Nephron progenitor cell (in vitro differentiated cells): Measurements from ENCODE around the gene RXFP2.

ENCODE experiments used
- DNase-seq: peaks from one replicate; pipeline ENCODE4 v3.0.0; 2021
- H3K27ac Mint-ChIP-seq: 2 replicates; pipeline ENCODE4 v1.8.0; 2021; ENCODE audit warnings: mild to moderate bottlenecking, moderate library complexity, mixed read lengths
- H3K27me3 Mint-ChIP-seq: 2 replicates; pipeline ENCODE4 v1.8.0; 2021; ENCODE audit warnings: mild to moderate bottlenecking, low read depth, mixed read lengths; ENCODE audit not compliant: poor library complexity
- H3K36me3 Mint-ChIP-seq: 2 replicates; pipeline ENCODE4 v1.8.0; 2021; ENCODE audit warnings: low read depth, mixed read lengths
- H3K4me1 Mint-ChIP-seq: 2 replicates; pipeline ENCODE4 v1.8.0; 2021; ENCODE audit warnings: mixed read lengths
- H3K4me3 Mint-ChIP-seq: 2 replicates; pipeline ENCODE4 v1.8.0; 2021; ENCODE audit warnings: mild to moderate bottlenecking, moderate library complexity, mixed read lengths
- H3K9me3 Mint-ChIP-seq: 2 replicates; pipeline ENCODE4 v1.8.0; 2021; ENCODE audit warnings: mild to moderate bottlenecking, moderate library complexity, mixed read lengths
- TF ChIP-seq, protein P1 (sequence below): fragments of 200-600 bp; sonication (generic); IDR thresholded peaks from 2 replicates; pipeline ENCODE4 v1.5.0; 2021; ENCODE audit warnings: antibody characterized with exemption

Gene RXFP2

DNA sequence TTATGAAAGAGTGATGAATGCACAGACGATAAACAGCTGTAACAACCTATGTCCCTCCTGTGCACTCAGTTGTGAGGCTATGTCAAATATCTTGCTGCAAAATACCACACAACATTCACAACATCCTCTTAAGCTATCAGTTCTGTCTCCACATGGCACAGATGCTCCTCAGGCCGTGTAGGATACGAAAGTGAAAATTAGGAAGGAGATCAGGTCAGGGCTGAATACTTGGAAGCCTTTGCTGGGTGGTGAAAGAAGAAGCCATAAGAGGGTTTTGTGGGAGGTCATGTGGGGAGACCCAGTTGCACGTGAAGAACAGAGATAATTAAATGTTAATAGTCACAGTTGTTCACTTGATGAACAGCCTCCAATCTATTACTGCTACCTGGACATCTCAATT is 58.9 kb downstream of the RXFP2 start:
- Mint-ChIP-seq H3K27ac (no peak overlapping the region), H3K36me3 (no peaks in the 10 kb centered on the region), H3K9me3 (no peaks in the 10 kb centered on the region), H3K4me3 (no peak overlapping the region), H3K4me1 (peaks cover 8% of the 10 kb centered on the region), H3K27me3 (peaks cover 7% of the 10 kb centered on the region)
- TF ChIP-seq, protein P1, sequence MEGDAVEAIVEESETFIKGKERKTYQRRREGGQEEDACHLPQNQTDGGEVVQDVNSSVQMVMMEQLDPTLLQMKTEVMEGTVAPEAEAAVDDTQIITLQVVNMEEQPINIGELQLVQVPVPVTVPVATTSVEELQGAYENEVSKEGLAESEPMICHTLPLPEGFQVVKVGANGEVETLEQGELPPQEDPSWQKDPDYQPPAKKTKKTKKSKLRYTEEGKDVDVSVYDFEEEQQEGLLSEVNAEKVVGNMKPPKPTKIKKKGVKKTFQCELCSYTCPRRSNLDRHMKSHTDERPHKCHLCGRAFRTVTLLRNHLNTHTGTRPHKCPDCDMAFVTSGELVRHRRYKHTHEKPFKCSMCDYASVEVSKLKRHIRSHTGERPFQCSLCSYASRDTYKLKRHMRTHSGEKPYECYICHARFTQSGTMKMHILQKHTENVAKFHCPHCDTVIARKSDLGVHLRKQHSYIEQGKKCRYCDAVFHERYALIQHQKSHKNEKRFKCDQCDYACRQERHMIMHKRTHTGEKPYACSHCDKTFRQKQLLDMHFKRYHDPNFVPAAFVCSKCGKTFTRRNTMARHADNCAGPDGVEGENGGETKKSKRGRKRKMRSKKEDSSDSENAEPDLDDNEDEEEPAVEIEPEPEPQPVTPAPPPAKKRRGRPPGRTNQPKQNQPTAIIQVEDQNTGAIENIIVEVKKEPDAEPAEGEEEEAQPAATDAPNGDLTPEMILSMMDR, result no peak
- no peak for DNase-seq

DNA sequence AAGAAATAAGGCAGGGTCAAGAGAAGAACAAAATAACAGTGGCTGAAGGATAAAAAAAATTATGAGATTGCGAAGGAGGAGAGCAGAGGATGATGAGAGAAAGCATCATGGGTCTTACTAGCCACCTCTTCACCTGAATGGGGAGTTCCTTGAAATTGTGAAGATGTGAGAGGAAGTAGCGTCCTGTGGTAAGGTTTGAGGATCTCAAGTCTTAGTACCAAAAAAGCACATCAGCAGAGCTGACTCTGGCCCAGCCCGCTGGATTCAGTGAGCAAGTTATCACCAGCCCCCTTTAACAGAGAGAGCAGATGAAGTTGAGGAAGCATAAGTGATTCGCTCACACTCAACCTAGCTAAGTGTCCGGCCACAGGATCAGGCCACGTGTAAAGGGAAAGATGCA is 61.8 kb downstream of the RXFP2 start:
- Mint-ChIP-seq H3K9me3 (no peaks in the 10 kb centered on the region), H3K27me3 (peaks cover 10% of the 10 kb centered on the region), H3K36me3 (no peaks in the 10 kb centered on the region), H3K4me3 (no peak overlapping the region), H3K4me1 (no peaks in the 10 kb centered on the region), H3K27ac (no peak overlapping the region)
- TF ChIP-seq, protein P1, result no peak
- DNase-seq, result no peak

DNA sequence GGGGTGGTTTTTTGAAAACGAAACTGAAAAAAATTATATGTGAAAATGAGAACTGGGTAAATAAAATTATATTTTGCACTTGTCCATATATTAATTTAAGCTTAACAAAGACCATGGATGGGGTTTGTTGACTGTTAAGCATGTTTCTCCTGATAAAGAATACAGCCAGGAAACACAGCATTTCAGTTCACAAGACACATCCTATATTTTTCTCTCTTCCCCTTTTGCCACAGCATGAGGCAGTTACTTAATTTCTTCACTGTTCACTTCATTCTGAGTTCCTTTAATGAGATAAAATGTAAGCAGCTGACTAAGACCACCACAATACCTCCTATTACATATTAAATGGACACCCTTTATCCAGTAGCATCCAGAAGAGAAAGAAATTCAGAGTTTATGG is 64.0 kb downstream of the RXFP2 start:
- no peak for DNase-seq
- Mint-ChIP-seq H3K4me1 (peaks cover 9% of the 10 kb centered on the region), H3K27me3 (peaks cover 10% of the 10 kb centered on the region), H3K27ac (no peak overlapping the region), H3K4me3 (no peak overlapping the region), H3K36me3 (no peaks in the 10 kb centered on the region), H3K9me3 (no peaks in the 10 kb centered on the region)
- TF ChIP-seq, protein P1, result no peak

DNA sequence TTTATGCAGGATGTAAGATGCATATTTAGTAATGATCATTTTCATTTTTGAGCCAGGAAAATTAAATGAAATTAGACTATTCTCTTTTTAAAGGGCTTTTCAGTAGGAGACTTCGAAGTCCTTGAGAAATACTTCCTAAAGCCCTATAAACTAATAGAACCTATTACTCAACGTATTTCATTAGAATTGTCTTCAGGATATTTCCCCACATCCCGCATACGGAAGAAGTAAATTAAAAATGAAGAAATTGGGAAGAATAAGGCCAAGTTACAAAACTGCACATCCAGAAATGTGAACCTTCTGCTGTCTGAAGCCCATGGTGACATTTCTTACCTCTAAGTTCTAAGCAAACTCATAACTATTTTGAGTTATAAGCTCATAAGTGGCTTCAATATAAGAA is 66.5 kb downstream of the RXFP2 start:
- H3K27ac Mint-ChIP-seq, result no peak overlapping the region
- TF ChIP-seq, protein P1, result no peak
- H3K36me3 Mint-ChIP-seq, result no peaks in the 10 kb centered on the region
- H3K27me3 Mint-ChIP-seq, result peaks cover 5% of the 10 kb centered on the region
- no peak overlapping the region for H3K4me3 Mint-ChIP-seq
- H3K4me1 Mint-ChIP-seq, result peaks cover 9% of the 10 kb centered on the region
- DNase-seq, result no peak
- H3K9me3 Mint-ChIP-seq, result peaks cover 10% of the 10 kb centered on the region

DNA sequence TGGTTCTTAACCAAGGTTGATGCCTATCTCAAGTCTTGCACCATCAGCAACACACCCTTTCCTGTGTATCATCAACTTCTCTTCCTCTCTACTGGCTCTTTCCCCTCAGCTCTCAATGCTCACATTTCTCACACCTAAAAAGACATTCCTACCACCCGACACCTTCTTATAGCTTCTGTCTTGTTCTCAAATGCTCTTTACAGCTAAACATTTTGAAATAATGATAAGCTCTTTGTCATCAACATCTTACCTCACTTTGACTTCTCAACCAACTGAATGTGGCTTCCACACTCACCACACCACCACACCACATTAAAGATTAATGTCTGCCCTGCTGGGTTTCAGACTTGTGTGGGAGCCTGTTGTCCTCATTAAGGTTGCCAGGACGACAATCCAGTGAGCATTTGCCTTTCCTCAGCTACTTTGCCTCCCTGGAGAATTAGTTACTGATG is 67.8 kb downstream of the RXFP2 start:
- no peak overlapping the region for H3K4me3 Mint-ChIP-seq
- DNase-seq, result no peak
- H3K27ac Mint-ChIP-seq, result no peak overlapping the region
- peaks cover 5% of the 10 kb centered on the region for H3K36me3 Mint-ChIP-seq
- H3K27me3 Mint-ChIP-seq, result peaks cover 3% of the 10 kb centered on the region
- peaks cover 9% of the 10 kb centered on the region for H3K4me1 Mint-ChIP-seq
- peaks cover 17% of the 10 kb centered on the region for H3K9me3 Mint-ChIP-seq
- TF ChIP-seq, protein P1, result no peak

DNA sequence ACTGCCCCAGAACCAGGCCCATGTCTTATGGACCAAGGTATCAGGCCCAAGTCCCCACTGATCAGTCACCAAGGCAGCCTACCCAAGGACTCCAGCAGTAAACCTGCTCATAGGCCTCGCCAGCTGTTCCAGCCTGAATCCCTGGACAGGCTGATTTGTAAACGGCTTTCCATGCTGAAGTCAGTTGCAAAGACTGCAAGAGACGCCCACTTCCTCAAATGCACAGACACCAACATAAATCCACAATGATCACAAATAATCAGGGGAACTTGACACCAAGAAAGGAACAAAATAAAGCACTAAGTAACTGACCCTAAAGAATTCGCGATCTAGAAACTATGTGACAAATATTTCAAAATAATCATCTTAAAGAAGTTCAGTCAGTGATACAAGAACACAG is 75.2 kb downstream of the RXFP2 start:
- no peak for DNase-seq
- TF ChIP-seq, protein P1, result no peak
- Mint-ChIP-seq H3K9me3 (peaks cover 59% of the 10 kb centered on the region), H3K4me1 (no peaks in the 10 kb centered on the region), H3K27me3 (no peaks in the 10 kb centered on the region), H3K4me3 (no peak overlapping the region), H3K36me3 (peaks cover 13% of the 10 kb centered on the region), H3K27ac (no peak overlapping the region)
